Breast epithelium (tissue), 4 donors: Measurements from ENCODE around the gene URI1. TPM values are rescaled to one million over a fixed set of nuclear protein-coding genes. Genes with fewer than 3 reads are reported as not detected.

Source experiments
- DNase-seq, 2 donors: peaks; one replicate each; pipeline ENCODE4 v3.0.0-alpha.2; 2019; ENCODE audit warnings: low spot score in 2 of 2
- H3K27ac ChIP-seq, 2 donors: fragments of 200-600 bp; sonication (generic) in 1 of 2; one replicate each; pipeline ENCODE4 v1.5.1; 2016 to 2019; ENCODE audit warnings: mild to moderate bottlenecking in 1 of 2
- H3K27me3 ChIP-seq, 2 donors: fragments of 200-600 bp; sonication (generic) in 1 of 2; one replicate each; pipeline versions ENCODE4 v1.5.1 to v1.6.0; 2017 to 2019; ENCODE audit warnings: control low read depth in 1 of 2, mild to moderate bottlenecking in 1 of 2
- H3K36me3 ChIP-seq: fragments of 200-600 bp; one replicate; pipeline ENCODE4 v1.5.1; 2019
- H3K4me1 ChIP-seq, 2 donors: fragments of 200-600 bp; sonication (generic); one replicate each; pipeline ENCODE4 v1.5.1; 2016 to 2019; ENCODE audit warnings: control low read depth in 1 of 2
- H3K4me3 ChIP-seq, 3 donors: fragments of 200-600 bp; sonication (generic); 1 replicate in 2 of 3; 2 replicates in 1 of 3; pipeline ENCODE4 v1.5.1; 2016 to 2019; ENCODE audit warnings: mild to moderate bottlenecking in 3 of 3, moderate library complexity in 2 of 3
- H3K9me3 ChIP-seq, 2 donors: fragments of 200-600 bp; sonication (generic) in 1 of 2; one replicate each; pipeline ENCODE4 v1.5.1; 2016 to 2019; ENCODE audit warnings: control low read depth in 1 of 2
- CTCF ChIP-seq, 3 donors: fragments of 450-650 bp; IDR thresholded peaks; one replicate each; pipeline ENCODE4 v1.5.1; 2016 to 2017; ENCODE audit warnings: antibody characterized with exemption in 3 of 3, mild to moderate bottlenecking in 3 of 3, moderate library complexity in 3 of 3
- POLR2A ChIP-seq: fragments of 450-650 bp; IDR thresholded peaks from one replicate; pipeline ENCODE4 v1.6.1; 2016; ENCODE audit warnings: antibody characterized with exemption, mild to moderate bottlenecking, moderate library complexity
- POLR2AphosphoS5 ChIP-seq, 3 donors: sonication (generic); formaldehyde crosslinking; IDR thresholded peaks; one replicate each; pipeline ENCODE4 v1.6.1; 2017; ENCODE audit warnings: antibody characterized with exemption in 3 of 3
- intact Hi-C: fragments of 100-400 bp; cut with DNase I; formaldehyde crosslinking; loops from one replicate; pipeline ENCODE4 v1.15.1; 2023; ENCODE audit warnings: low total_unique reads
- total RNA-seq, 3 donors: library from RNA; depleted of rRNA; stranded (reverse); fragments of >200 nt; gene quantifications; one replicate each; pipeline ENCODE4 v1.1.0, GENCODE V29; 2016

The URI1 gene
- total RNA-seq, 3 donors from 2014 or later = 61.0 to 78.2 (median 61.6) TPM

GRCh38 chr19:30064771-30065494 is 122.9 kb downstream of the URI1 start:
- Histone ChIP-seq H3K27me3 (peaks cover 0 to 31% of the 10 kb centered on the region in 2 donors), H3K36me3 (no peaks in the 10 kb centered on the region), H3K9me3 (no peaks in the 10 kb centered on the region), H3K4me3 (peak overlapping the region in 2 of 3 donors; percentile 13 to 33), H3K27ac (no peak overlapping the region), H3K4me1 (no peaks in the 10 kb centered on the region)
- TF ChIP-seq CTCF (IDR thresholded peaks at IDR 0.05) (no peak), POLR2A (no peak), POLR2AphosphoS5 (IDR thresholded peaks at IDR 0.05) (no peak)
- intact Hi-C loops = loop anchor here (5.0 kb wide), 1 partner anchor 1287 kb away; no protein-coding TSS in a partner anchor
- no peak for DNase-seq

GRCh38 chr19:30065680-30066606 is 123.9 kb downstream of the URI1 start:
- peaks cover 0 to 32% of the 10 kb centered on the region in 2 donors for H3K27me3 ChIP-seq
- H3K4me1 ChIP-seq = no peaks in the 10 kb centered on the region
- H3K9me3 ChIP-seq = no peaks in the 10 kb centered on the region
- intact Hi-C loops = no loop called here
- no peaks in the 10 kb centered on the region for H3K36me3 ChIP-seq
- no peak for DNase-seq
- no peak overlapping the region for H3K27ac ChIP-seq
- H3K4me3 ChIP-seq = no peak overlapping the region
- TF ChIP-seq POLR2AphosphoS5 (IDR thresholded peaks at IDR 0.05) = no peak
- TF ChIP-seq POLR2A = no peak
- TF ChIP-seq CTCF (IDR thresholded peaks at IDR 0.05) = no peak

Other genes with a start within 250 kb of the URI1 start
- 100 to 1,000 TPM in 1 of 3 donors, 10 to 100 TPM in 2; 42.7 to 230 (median 53.7) TPM for gene C19orf12, start 227.0 kb upstream of the URI1 start, total RNA-seq
- 1 to 10 TPM in 2 of 3 donors, under 1 TPM in 1; 0.33 to 2.1 (median 1.5) TPM for gene CCNE1, start 130.2 kb upstream of the URI1 start, total RNA-seq